ENCODE data around the gene IQGAP2. TPM values are rescaled to one million over a fixed set of nuclear protein-coding genes. Genes with fewer than 3 reads are reported as not detected.

Gene IQGAP2
- total RNA-seq, 1 experiment from 2014 or later = 0.59 TPM

- CTCF ChIA-PET = no interaction called here
Observed at GRCh38 chr5:76397200-76397599, 5.9 kb upstream of the IQGAP2 start.

GRCh38 chr5:76399268-76399667 lies 3.8 kb upstream of the IQGAP2 start:
- Histone ChIP-seq H3K4me1 (ENCODE audit: control insufficient read depth, insufficient read depth, low read length) (no peaks in the 10 kb centered on the region), H3K27me3 (ENCODE audit: control insufficient read depth, insufficient read depth, low read length) (peaks cover 35% of the 10 kb centered on the region), H3K36me3 (ENCODE audit: control insufficient read depth, insufficient read depth, low read length) (peaks cover 2% of the 10 kb centered on the region; the same call in 1 of the 2 replicates), H3K27ac (ENCODE audit: low read length) (no peak overlapping the region), H3K4me3 (ENCODE audit: low read depth in 2 of 2, low read length in 2 of 2) (no peak overlapping the region), H3K9me3 (ENCODE audit: control insufficient read depth, insufficient read depth, low read depth, low read length) (no peaks in the 10 kb centered on the region)
- ChIA-PET CTCF (no interaction called here), POLR2A (no interaction called here)
- intact Hi-C loops (cut with micrococcal nuclease; ENCODE audit: unreplicated experiment) = no loop called here
- TF ChIP-seq TCF7L2 (IDR thresholded peaks at IDR 0.05; ENCODE audit: low read depth, low read length) = no peak
- TF ChIP-seq REST (IDR thresholded peaks at IDR 0.05; ENCODE audit: insufficient read depth in 1 of 2, low read depth in 2 of 2, low read length in 1 of 2) = no peak
- no peak for TF ChIP-seq CTCF (IDR thresholded peaks at IDR 0.05)
- TF ChIP-seq SIN3A (IDR thresholded peaks at IDR 0.05; ENCODE audit: borderline replicate concordance, insufficient read depth, low read depth, low read length) = no peak
- TF ChIP-seq POLR2AphosphoS5 (IDR thresholded peaks at IDR 0.05; ENCODE audit: low read depth, low read length) = no peak
- no peak for DNase-seq (ENCODE audit: low read depth, low spot score)
- in situ Hi-C loops (cut with HindIII; ENCODE audit: low pct_unique_long_range_greater_than_20kb, low sequenced_read_pairs) = no loop called here
- no peak for ATAC-seq
- no TSS peak for BruUV-seq (replicated peaks)

More at GRCh38 chr5:76397200-76397599, 5.9 kb upstream of the IQGAP2 start:
- BruUV-seq (replicated peaks) = no TSS peak
- no peaks in the 10 kb centered on the region for H3K36me3 ChIP-seq (ENCODE audit: control insufficient read depth, insufficient read depth, low read length)
- no peak for ATAC-seq
- no peaks in the 10 kb centered on the region for H3K4me1 ChIP-seq (ENCODE audit: control insufficient read depth, insufficient read depth, low read length)
- in situ Hi-C loops (cut with HindIII; ENCODE audit: low pct_unique_long_range_greater_than_20kb, low sequenced_read_pairs) = no loop called here
- no peak overlapping the region for H3K27ac ChIP-seq (ENCODE audit: low read length)
- TF ChIP-seq REST (IDR thresholded peaks at IDR 0.05; ENCODE audit: insufficient read depth in 1 of 2, low read depth in 2 of 2, low read length in 1 of 2) = no peak
- no peak for TF ChIP-seq CTCF (IDR thresholded peaks at IDR 0.05)
- no peak for TF ChIP-seq TCF7L2 (IDR thresholded peaks at IDR 0.05; ENCODE audit: low read depth, low read length)
- TF ChIP-seq POLR2AphosphoS5 (IDR thresholded peaks at IDR 0.05; ENCODE audit: low read depth, low read length) = no peak
- TF ChIP-seq SIN3A (IDR thresholded peaks at IDR 0.05; ENCODE audit: borderline replicate concordance, insufficient read depth, low read depth, low read length) = no peak
- no peak overlapping the region for H3K4me3 ChIP-seq (ENCODE audit: low read depth in 2 of 2, low read length in 2 of 2)
- H3K27me3 ChIP-seq (ENCODE audit: control insufficient read depth, insufficient read depth, low read length) = peaks cover 32% of the 10 kb centered on the region
- POLR2A ChIA-PET = no interaction called here
- intact Hi-C loops (cut with micrococcal nuclease; ENCODE audit: unreplicated experiment) = no loop called here
- H3K9me3 ChIP-seq (ENCODE audit: control insufficient read depth, insufficient read depth, low read depth, low read length) = no peaks in the 10 kb centered on the region
- DNase-seq (ENCODE audit: low read depth, low spot score) = no peak
